Stimulated activated CD4-positive, alpha-beta T cell treated with anti-CD3 and anti-CD28 coated beads, Interleukin-12 subunit alpha, Interleukin-12 subunit beta, amount 100 ng/mL, for 24 hours (primary cell): Measurements from ENCODE around the gene PDP2.
"Not testable (repeated sequence)": the region's sequence is repeated elsewhere in the genome, so short reads cannot be mapped to it uniquely, and the experiment has no call there.

ENCODE experiments used
- DNase-seq, 2 experiments: peaks; one replicate each; pipeline ENCODE4 v3.0.0-alpha.2; 2020; ENCODE audit warnings: low read depth in 2 of 2

Gene PDP2

GRCh38 chr16:66919569-66920298 is 39.4 kb downstream of the PDP2 start:
- DNase-seq = no peak

DNA sequence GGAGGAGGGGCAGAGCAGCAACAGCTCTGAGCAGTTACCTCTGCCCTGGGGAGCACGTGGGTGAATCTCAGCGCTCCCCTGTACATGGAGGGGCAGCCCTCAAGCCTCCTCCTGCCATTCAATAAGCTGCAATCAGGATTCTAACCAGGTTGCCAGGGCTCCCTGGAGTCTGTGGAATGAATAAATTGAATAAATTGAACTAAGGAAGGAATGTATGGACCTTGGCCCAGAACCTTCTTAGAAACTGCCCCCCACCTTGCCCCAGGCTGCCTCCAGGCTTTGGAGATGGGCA is 39.9 kb downstream of the PDP2 start:
- DNase-seq = no peak

- no peak for DNase-seq
Measured at GRCh38 chr16:66920924-66921680, 40.8 kb downstream of the PDP2 start.

GRCh38 chr16:66921729-66922450 is 41.6 kb downstream of the PDP2 start:
- no peak for DNase-seq

- DNase-seq = no peak
Measured at GRCh38 chr16:66923247-66923731, 43.0 kb downstream of the PDP2 start.

- no peak for DNase-seq
Measured at GRCh38 chr16:66923866-66924265, 43.6 kb downstream of the PDP2 start.

GRCh38 chr16:66924527-66925321 is 44.4 kb downstream of the PDP2 start:
- no peak for DNase-seq

DNA sequence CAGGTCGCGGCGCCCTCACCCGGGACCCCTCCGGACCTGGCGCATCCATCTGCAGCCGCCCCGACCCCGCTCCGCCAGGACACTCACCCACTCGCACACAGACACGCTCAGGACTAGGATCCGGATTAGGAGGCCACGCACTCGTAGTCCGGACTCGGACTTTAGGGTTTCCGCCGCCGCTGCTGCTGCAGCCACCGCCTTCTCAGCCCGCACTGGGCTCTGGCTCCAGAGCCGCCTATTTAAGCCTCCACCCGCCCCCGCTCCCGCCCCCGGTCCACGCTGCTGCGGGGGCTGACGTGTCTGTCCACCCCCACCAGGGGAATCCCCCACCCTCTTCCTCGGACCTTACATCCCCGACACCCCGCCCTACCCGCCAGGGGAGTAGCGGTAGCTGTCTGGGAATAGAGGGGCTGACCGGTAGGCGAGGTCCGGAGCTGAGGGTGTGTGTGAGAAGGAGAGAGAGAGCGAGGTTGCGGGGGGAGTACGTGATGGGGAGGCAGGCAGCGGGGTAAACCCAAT is 45.1 kb downstream of the PDP2 start, which contains the start of gene RRAD:
RRAD (minus strand) TSS at position 214 of the 519 bp plus-strand sequence. CDS start 356 bp downstream, outside the sequence.
- no peak for DNase-seq

GRCh38 chr16:66926171-66926947 is 46.0 kb downstream of the PDP2 start:
- DNase-seq = no peak

GRCh38 chr16:66926961-66927436 is 46.7 kb downstream of the PDP2 start:
- DNase-seq = no peak

GRCh38 chr16:66927918-66928649 is 47.8 kb downstream of the PDP2 start:
- DNase-seq = no peak

GRCh38 chr16:66928702-66929388 is 48.5 kb downstream of the PDP2 start:
- DNase-seq = no peak

- no peak for DNase-seq
Measured at GRCh38 chr16:66930189-66930588, 49.9 kb downstream of the PDP2 start.

DNA sequence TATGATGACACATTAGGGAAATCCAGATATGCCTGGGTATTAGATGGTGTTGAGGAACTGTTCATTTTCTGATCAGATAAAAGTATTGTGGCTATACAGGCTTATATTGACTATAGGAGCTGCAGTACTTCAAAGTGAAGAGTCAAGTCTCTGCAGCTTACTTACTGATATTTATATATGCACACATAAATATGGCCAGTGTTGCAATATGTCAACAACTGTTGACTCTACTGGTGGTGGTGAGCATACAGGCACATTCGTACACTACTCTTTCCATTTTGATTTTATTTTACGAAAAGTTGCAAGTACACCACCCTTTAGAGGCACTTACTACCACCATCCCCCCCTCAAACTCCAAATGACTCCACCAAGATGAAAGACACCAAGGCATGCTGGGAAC is 51.4 kb downstream of the PDP2 start:
- no peak for DNase-seq

DNA sequence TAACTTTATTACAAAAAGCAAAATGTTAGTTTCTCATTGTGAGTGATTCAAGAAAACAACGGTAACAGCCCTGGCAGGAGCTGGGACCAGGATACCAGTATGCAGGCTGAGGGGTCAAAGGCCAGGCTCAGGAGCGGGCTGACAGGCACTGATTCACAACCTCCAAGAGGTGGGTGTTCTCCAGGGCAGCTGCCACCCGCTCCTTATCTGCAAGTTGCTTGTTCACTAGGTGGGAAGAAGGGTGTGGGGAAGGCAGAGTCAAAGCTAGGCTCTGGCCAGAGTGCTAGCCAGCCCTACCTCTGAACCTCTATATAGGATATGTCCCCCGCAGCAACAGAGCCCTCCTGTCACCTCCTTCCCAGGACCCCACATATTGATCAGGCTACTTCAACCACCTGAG is 51.8 kb downstream of the PDP2 start:
- no peak for DNase-seq

DNA sequence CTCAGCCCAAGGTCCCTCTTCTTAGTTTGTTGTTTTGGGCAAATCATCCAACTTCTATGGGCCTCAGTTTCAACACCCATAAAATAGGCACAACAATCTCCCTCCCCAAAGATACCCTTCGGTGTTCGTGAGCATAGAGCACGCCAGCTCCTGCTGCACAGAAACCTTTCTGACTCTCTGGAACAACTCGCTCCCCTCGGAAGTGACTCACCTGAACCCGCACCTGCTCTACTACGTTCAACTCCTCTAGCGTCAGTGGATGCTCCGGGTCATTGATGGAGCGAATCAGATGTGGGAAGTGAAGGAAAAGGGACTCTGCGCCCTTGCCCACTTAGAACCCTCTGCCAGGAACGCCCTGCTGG is 53.4 kb downstream of the PDP2 start:
- peak; percentile 17 to 46 for DNase-seq

DNA sequence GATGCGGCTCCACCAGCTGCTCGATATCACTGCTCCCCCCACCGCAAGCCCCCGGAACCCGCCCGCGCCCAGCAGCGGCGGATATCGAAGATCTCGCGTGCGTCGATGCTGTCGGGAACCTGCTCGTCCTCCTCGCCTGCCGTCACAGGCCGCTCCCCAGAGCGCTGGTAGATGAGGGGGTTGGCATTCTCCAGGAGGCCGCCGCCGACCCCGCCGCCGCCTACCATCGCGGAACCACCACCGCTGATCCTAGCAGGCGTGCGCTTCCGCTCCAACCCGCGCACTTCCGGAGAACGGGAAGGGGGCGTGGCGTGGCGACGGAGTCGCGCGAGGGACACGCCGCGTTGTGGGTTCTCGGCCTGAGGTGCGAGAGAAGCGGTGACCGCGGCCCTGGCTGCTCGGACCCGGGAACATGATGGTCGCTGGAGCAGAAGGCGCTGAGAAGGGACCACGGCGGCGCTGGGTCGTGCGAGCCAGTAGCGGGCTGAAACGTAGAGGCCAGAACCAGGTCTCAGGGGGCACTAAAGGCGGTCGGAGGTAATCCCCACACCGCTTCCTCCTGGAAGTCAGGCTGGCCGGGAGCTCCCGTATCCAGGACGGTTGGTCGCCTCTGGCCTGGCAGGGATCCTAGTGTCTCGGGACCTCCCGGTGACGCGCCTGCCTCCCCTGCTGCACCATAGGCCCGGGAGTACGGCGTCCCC is 54.0 kb downstream of the PDP2 start, which contains the start of gene CIAO2B:
CIAO2B (minus strand) TSS at position 265 of the 701 bp plus-strand sequence; CDS start at position 227, 38 bp downstream.
- peak; percentile 79 to 89 for DNase-seq

DNA sequence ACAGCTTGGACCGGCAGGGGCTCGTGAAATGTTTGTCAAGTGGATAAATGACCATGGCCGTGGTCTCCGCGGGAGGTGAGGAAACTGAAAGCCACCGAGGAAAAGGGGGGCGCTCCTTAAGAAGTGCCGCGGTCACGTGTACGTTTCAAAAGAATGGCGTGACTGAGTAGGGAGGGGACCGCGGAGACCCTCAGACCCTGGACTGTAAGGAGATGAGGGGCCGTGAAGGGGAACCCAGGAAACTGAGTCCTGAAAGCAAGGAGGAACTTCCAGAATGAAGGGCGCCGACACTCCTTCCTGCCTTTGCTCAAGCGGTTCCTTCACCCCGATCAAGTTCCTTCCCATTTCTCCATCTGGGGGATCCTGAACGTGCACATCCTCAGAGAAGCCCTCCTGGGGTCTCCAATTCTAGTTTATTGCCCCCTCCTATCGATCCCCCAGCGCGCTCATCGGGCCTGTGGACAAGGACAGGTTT is 54.6 kb downstream of the PDP2 start:
- DNase-seq = not testable (repeated sequence)
